ENCODE results near the gene MAPK11. TPM values are rescaled to one million over a fixed set of nuclear protein-coding genes. Genes with fewer than 3 reads are reported as not detected.
A peak's percentile ranks its signal among the peaks of the same experiment; 100 is the strongest.

The MAPK11 gene
- total and polyA plus RNA-seq, 9 of the 15 experiments (the other 6 are each of a cell fraction or from before 2014, with no cell fraction given), result 0.06 to 14.6 (median 5.3) TPM

DNA sequence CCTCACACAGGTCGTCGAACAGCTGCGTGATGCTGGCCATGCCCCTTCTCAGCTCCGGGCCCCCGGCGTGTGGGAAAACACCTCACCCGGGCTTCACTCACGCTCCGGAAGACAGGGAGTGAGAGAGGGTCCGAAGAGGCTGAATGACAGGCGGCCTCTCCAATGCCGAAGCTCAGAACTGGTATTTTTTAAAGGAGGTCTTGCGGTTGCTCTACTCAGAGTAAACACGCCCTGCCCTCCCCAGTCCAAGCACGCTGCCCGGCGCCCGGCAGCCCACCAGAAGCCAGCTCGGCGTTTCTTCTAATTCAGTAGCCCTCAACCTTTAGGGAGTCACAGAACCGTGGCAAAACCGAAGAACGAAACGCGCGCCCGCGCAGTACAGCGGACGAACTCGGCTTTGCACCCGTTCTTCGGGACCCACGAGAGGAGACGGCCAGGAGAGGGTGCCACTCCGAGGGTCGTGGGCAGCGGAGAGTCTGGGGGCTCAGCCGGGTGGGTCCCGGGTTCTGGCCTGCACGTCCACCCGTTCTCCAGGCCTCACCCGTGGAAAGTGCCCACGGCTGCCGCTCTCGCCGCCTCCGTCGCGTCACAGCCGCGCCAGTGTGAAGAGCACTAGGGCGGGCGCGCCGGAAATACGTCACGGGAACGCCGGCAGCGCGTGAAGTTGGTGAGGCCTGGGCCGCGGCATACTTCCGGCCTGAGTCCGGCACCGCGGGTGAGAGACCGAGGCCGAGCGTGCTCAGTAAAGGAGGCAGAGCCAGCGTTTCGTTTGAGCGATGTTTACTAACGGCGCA, 25.6 kb downstream of the MAPK11 start, which contains the start of gene TUBGCP6 (continued):
- no peak for TF ChIP-seq ZNF57 (CRISPR knock-in tag; IDR thresholded peaks at IDR 0.05)
- TF ChIP-seq CBX2 (IDR thresholded peaks at IDR 0.05; ENCODE audit: insufficient read depth, low read length, poor library complexity, severe bottlenecking), result no peak
- no peak for TF ChIP-seq ZNF668 (CRISPR knock-in tag; IDR thresholded peaks at IDR 0.05)
- no peak for TF ChIP-seq ASH1L (IDR thresholded peaks at IDR 0.05; ENCODE audit: borderline replicate concordance, low read depth, partially characterized antibody)
- TF ChIP-seq HCFC1 (IDR thresholded peaks at IDR 0.05; ENCODE audit: low read depth, low read length), result peak; percentile 84
- TF ChIP-seq ZNF316 (IDR thresholded peaks at IDR 0.05), result no peak
- TF ChIP-seq, protein P1, sequence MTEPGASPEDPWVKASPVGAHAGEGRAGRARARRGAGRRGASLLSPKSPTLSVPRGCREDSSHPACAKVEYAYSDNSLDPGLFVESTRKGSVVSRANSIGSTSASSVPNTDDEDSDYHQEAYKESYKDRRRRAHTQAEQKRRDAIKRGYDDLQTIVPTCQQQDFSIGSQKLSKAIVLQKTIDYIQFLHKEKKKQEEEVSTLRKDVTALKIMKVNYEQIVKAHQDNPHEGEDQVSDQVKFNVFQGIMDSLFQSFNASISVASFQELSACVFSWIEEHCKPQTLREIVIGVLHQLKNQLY (CRISPR knock-in tag; conservative IDR thresholded peaks at IDR 0.05), result no peak
- no peak for TF ChIP-seq PHB (CRISPR knock-in tag; IDR thresholded peaks at IDR 0.05)
- TF ChIP-seq PURB (CRISPR knock-in tag; IDR thresholded peaks at IDR 0.05; ENCODE audit: low read depth), result no peak
- no peak for TF ChIP-seq FOXM1 (IDR thresholded peaks at IDR 0.05; ENCODE audit: low read depth)
- no peak for TF ChIP-seq FOXM1 (CRISPR knock-in tag; IDR thresholded peaks at IDR 0.05; ENCODE audit: low read depth)
- TF ChIP-seq KLF1 (tag; IDR thresholded peaks at IDR 0.05), result no peak
- no peak for TF ChIP-seq NR3C1 (CRISPR knock-in tag; IDR thresholded peaks at IDR 0.05)
- no peak for TF ChIP-seq ZKSCAN8 (CRISPR knock-in tag; IDR thresholded peaks at IDR 0.05)
- TF ChIP-seq SUPT5H (IDR thresholded peaks at IDR 0.05), result peak; percentile 87
- TF ChIP-seq BCL6 (CRISPR knock-in tag; IDR thresholded peaks at IDR 0.05), result no peak
- TF ChIP-seq BDP1 (IDR thresholded peaks at IDR 0.05; ENCODE audit: insufficient read depth, insufficient read length), result no peak
- no peak for TF ChIP-seq NCOA2 (IDR thresholded peaks at IDR 0.05; ENCODE audit: partially characterized antibody in 2 of 2)
- TF ChIP-seq NBN (IDR thresholded peaks at IDR 0.05; ENCODE audit: low read depth), result peak; percentile 77
- TF ChIP-seq, protein P2, sequence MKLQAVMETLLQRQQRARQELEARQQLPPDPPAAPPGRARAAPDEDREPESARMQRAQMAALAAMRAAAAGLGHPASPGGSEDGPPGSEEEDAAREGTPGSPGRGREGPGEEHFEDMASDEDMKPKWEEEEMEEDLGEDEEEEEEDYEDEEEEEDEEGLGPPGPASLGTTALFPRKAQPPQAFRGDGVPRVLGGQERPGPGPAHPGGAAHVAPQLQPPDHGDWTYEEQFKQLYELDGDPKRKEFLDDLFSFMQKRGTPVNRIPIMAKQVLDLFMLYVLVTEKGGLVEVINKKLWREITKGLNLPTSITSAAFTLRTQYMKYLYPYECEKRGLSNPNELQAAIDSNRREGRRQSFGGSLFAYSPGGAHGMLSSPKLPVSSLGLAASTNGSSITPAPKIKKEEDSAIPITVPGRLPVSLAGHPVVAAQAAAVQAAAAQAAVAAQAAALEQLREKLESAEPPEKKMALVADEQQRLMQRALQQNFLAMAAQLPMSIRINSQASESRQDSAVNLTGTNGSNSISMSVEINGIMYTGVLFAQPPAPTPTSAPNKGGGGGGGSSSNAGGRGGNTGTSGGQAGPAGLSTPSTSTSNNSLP (IDR thresholded peaks at IDR 0.05; ENCODE audit: borderline replicate concordance, low read depth, low read length), result no peak
- peak; percentile 17 for TF ChIP-seq TCF3 (CRISPR knock-in tag; IDR thresholded peaks at IDR 0.05)

Data from K562 (cell line).